ENCODE results near the gene EVA1C. TPM values are rescaled to one million over a fixed set of nuclear protein-coding genes. Genes with fewer than 3 reads are reported as not detected.

EVA1C gene
- total RNA-seq, 2 experiments from 2014 or later, result 3.0 to 3.5 TPM

Other genes with a start within 250 kb of the EVA1C start
- 10 to 100 TPM; 27.5 to 29.4 TPM for gene MIS18A, start 133.7 kb upstream of the EVA1C start, total RNA-seq
- gene MRAP, start 113.9 kb upstream of the EVA1C start, total RNA-seq, result not detected
- 10 to 100 TPM; 17.4 to 19.4 TPM for gene URB1, start 19.7 kb upstream of the EVA1C start, total RNA-seq
- under 1 TPM; 0.42 to 0.68 TPM for gene TCP10L, start 172.8 kb downstream of the EVA1C start, total RNA-seq
- gene CFAP298, start 199.7 kb downstream of the EVA1C start, total RNA-seq, result 10 to 100 TPM; 36.7 to 38.2 TPM

All from activated CD8-positive, alpha-beta T cell treated with anti-CD3 and anti-CD28 coated beads, Interleukin-2, amount 10 ng/mL, durations not matched to agents 7 days and 5 days (primary cell).